Activated T-helper 1 cell treated with anti-CD3 and anti-CD28 coated beads, Interleukin-12 subunit alpha, Interleukin-12 subunit beta, Interleukin-2, Interleukin-4 antibody, amounts not matched to agents 30 ng/mL and 10 ng/mL and 1 ng/mL, durations not matched to agents 14 hours and 24 hours and 36 hours (primary cell): ENCODE measurements around the gene MYF5. TPM values are rescaled to one million over a fixed set of nuclear protein-coding genes. Genes with fewer than 3 reads are reported as not detected.
A peak's percentile ranks its signal among the peaks of the same experiment; 100 is the strongest.

ENCODE experiments used
- DNase-seq: peaks from one replicate; pipeline ENCODE4 v3.0.0; 2021; ENCODE audit warnings: low spot score
- H3K27ac Mint-ChIP-seq: one replicate; pipeline ENCODE4 v1.8.0; 2021; ENCODE audit warnings: mild to moderate bottlenecking, mixed read lengths
- H3K27me3 Mint-ChIP-seq: one replicate; pipeline ENCODE4 v1.8.0; 2022; ENCODE audit warnings: mild to moderate bottlenecking, moderate library complexity, mixed read lengths; ENCODE audit not compliant: insufficient read depth
- H3K36me3 Mint-ChIP-seq: one replicate; pipeline ENCODE4 v1.8.0; 2021; ENCODE audit warnings: low read depth, mixed read lengths
- H3K4me1 Mint-ChIP-seq: one replicate; pipeline ENCODE4 v1.8.0; 2021; ENCODE audit warnings: low read depth, mixed read lengths
- H3K4me3 Mint-ChIP-seq: one replicate; pipeline ENCODE4 v1.8.0; 2021; ENCODE audit warnings: mild to moderate bottlenecking, moderate library complexity, mixed read lengths
- H3K9me3 Mint-ChIP-seq: one replicate; pipeline ENCODE4 v1.8.0; 2021; ENCODE audit warnings: mixed read lengths
- intact Hi-C: fragments of 100-400 bp; cut with micrococcal nuclease; formaldehyde crosslinking; loops from one replicate; pipeline ENCODE4 v1.15.1; 2024
- total RNA-seq: library from RNA; stranded (reverse); gene quantifications from 2 replicates; pipeline ENCODE4 v1.2.3, GENCODE V29; 2022

MYF5 gene
- total RNA-seq, 1 donor from 2014 or later: not detected

- H3K9me3 Mint-ChIP-seq: no peaks in the 10 kb centered on the region
- H3K4me3 Mint-ChIP-seq: no peak overlapping the region
- H3K27me3 Mint-ChIP-seq: no peaks in the 10 kb centered on the region
- no peak for DNase-seq
- H3K4me1 Mint-ChIP-seq: no peaks in the 10 kb centered on the region
- no peaks in the 10 kb centered on the region for H3K36me3 Mint-ChIP-seq
- no peak overlapping the region for H3K27ac Mint-ChIP-seq
- intact Hi-C loops: no loop called here
These were observed 18.5 kb upstream of the MYF5 start for GRCh38 chr12:80698256-80698655.

- Mint-ChIP-seq H3K27me3 (peaks cover under 1% of the 10 kb centered on the region), H3K27ac (no peak overlapping the region), H3K36me3 (no peaks in the 10 kb centered on the region), H3K9me3 (no peaks in the 10 kb centered on the region), H3K4me1 (no peaks in the 10 kb centered on the region), H3K4me3 (no peak overlapping the region)
- no peak for DNase-seq
- intact Hi-C loops: no loop called here
These were observed 17.7 kb upstream of the MYF5 start for GRCh38 chr12:80698847-80699542.

GRCh38 chr12:80700327-80700726 lies 16.4 kb upstream of the MYF5 start:
- H3K27me3 Mint-ChIP-seq: peaks cover 2% of the 10 kb centered on the region

DNA sequence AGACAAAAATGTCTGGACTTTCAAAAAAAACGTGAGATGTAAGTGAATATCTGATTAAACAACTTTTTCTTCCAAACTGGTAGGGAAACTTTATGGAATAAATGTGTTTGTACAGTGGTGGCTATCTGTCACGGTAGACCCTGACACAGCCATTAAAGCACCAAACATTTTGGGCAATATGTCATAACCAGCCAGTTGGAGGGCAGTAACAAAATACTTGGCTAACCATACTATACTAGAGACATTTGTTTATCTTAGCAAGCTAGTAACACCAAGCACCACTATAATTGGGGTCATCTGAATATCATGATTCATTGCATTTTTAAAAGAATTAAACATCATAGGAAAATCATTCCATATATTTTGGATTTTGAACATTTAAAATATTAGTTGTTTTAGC lies 15.3 kb upstream of the MYF5 start:
- Mint-ChIP-seq H3K4me3 (no peak overlapping the region), H3K27me3 (peaks cover 8% of the 10 kb centered on the region), H3K36me3 (no peaks in the 10 kb centered on the region), H3K9me3 (no peaks in the 10 kb centered on the region), H3K4me1 (no peaks in the 10 kb centered on the region), H3K27ac (no peak overlapping the region)
- no peak for DNase-seq
- intact Hi-C loops: no loop called here

More at GRCh38 chr12:80700327-80700726, 16.4 kb upstream of the MYF5 start:
- Mint-ChIP-seq H3K9me3 (no peaks in the 10 kb centered on the region), H3K27ac (no peak overlapping the region), H3K4me3 (no peak overlapping the region), H3K4me1 (no peaks in the 10 kb centered on the region), H3K36me3 (no peaks in the 10 kb centered on the region)
- intact Hi-C loops: no loop called here
- DNase-seq: no peak

GRCh38 chr12:80702889-80703805 lies 13.6 kb upstream of the MYF5 start:
- no peak overlapping the region for H3K4me3 Mint-ChIP-seq
- intact Hi-C loops: no loop called here
- DNase-seq: no peak
- H3K9me3 Mint-ChIP-seq: no peaks in the 10 kb centered on the region
- peaks cover 23% of the 10 kb centered on the region for H3K27me3 Mint-ChIP-seq
- no peak overlapping the region for H3K27ac Mint-ChIP-seq
- no peaks in the 10 kb centered on the region for H3K36me3 Mint-ChIP-seq
- no peaks in the 10 kb centered on the region for H3K4me1 Mint-ChIP-seq

DNA sequence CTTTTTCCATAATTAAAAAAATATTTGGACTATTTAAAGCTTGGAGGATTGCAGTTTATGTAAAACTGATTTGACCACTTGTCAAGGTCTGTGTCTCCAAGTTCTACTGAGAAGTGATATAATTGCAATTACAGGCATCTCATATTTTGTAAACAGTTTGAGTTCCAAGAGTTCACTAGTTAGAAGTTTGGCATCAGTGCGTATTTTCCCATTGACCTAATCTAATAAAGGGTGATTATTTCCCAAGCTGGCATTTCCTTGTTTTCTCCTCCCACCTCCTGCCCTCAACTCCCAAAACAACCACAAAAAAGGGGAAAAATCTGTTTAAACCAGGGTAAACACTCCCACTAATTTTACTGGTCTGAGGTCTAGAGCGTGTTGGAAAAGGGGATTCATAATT lies 12.3 kb upstream of the MYF5 start:
- Mint-ChIP-seq H3K27ac (no peak overlapping the region), H3K36me3 (no peaks in the 10 kb centered on the region), H3K4me1 (peaks cover 6% of the 10 kb centered on the region), H3K4me3 (no peak overlapping the region), H3K9me3 (no peaks in the 10 kb centered on the region), H3K27me3 (peaks cover 31% of the 10 kb centered on the region)
- no peak for DNase-seq
- intact Hi-C loops: no loop called here

- Mint-ChIP-seq H3K36me3 (no peaks in the 10 kb centered on the region), H3K27ac (no peak within 1 kb of the TSS), H3K27me3 (peaks cover 34% of the 10 kb centered on the region), H3K4me1 (peaks cover 6% of the 10 kb centered on the region), H3K4me3 (no peak within 1 kb of the TSS), H3K9me3 (no peaks in the 10 kb centered on the region)
- intact Hi-C loops: no loop called here
- no peak for DNase-seq
These were observed 9.4 kb upstream of the MYF5 start, which contains the start of gene MYF6 for GRCh38 chr12:80707126-80707829. Gene MYF6, plus strand, starts transcription at chr12:80707634. Its CDS starts 86 bp downstream, at chr12:80707720.

DNA sequence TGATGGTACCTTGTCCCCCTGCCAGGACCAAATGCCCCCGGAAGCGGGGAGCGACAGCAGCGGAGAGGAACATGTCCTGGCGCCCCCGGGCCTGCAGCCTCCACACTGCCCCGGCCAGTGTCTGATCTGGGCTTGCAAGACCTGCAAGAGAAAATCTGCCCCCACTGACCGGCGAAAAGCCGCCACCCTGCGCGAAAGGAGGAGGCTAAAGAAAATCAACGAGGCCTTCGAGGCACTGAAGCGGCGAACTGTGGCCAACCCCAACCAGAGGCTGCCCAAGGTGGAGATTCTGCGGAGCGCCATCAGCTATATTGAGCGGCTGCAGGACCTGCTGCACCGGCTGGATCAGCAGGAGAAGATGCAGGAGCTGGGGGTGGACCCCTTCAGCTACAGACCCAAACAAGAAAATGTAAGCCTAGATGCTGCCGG lies 8.9 kb upstream of the MYF5 start:
- Mint-ChIP-seq H3K27ac (no peak overlapping the region), H3K27me3 (peaks cover 36% of the 10 kb centered on the region), H3K9me3 (no peaks in the 10 kb centered on the region), H3K4me1 (peaks cover 6% of the 10 kb centered on the region), H3K36me3 (no peaks in the 10 kb centered on the region), H3K4me3 (no peak overlapping the region)
- no peak for DNase-seq
- intact Hi-C loops: no loop called here

- peaks cover 36% of the 10 kb centered on the region for H3K27me3 Mint-ChIP-seq
- H3K27ac Mint-ChIP-seq: no peak overlapping the region
- H3K4me1 Mint-ChIP-seq: peaks cover 6% of the 10 kb centered on the region
- DNase-seq: no peak
- H3K4me3 Mint-ChIP-seq: peak overlapping the region; percentile 26
- no peaks in the 10 kb centered on the region for H3K9me3 Mint-ChIP-seq
- no peaks in the 10 kb centered on the region for H3K36me3 Mint-ChIP-seq
- intact Hi-C loops: no loop called here
These were observed 8.3 kb upstream of the MYF5 start for GRCh38 chr12:80708259-80708974.

GRCh38 chr12:80708975-80709328 lies 7.8 kb upstream of the MYF5 start:
- intact Hi-C loops: no loop called here
- DNase-seq: no peak
- peak overlapping the region; percentile 26 for H3K4me3 Mint-ChIP-seq
- no peaks in the 10 kb centered on the region for H3K36me3 Mint-ChIP-seq
- peaks cover 40% of the 10 kb centered on the region for H3K27me3 Mint-ChIP-seq
- H3K27ac Mint-ChIP-seq: no peak overlapping the region
- no peaks in the 10 kb centered on the region for H3K9me3 Mint-ChIP-seq
- peaks cover 6% of the 10 kb centered on the region for H3K4me1 Mint-ChIP-seq

- Mint-ChIP-seq H3K27me3 (peaks cover 50% of the 10 kb centered on the region), H3K36me3 (no peaks in the 10 kb centered on the region)
These were observed 6.6 kb upstream of the MYF5 start for GRCh38 chr12:80709811-80710726.

More at GRCh38 chr12:80709811-80710726, 6.6 kb upstream of the MYF5 start:
- peaks cover 6% of the 10 kb centered on the region for H3K4me1 Mint-ChIP-seq
- no peaks in the 10 kb centered on the region for H3K9me3 Mint-ChIP-seq
- no peak for DNase-seq
- intact Hi-C loops: no loop called here
- H3K4me3 Mint-ChIP-seq: no peak overlapping the region
- no peak overlapping the region for H3K27ac Mint-ChIP-seq
